ENCODE data around the gene ARMCX4.

DNA sequence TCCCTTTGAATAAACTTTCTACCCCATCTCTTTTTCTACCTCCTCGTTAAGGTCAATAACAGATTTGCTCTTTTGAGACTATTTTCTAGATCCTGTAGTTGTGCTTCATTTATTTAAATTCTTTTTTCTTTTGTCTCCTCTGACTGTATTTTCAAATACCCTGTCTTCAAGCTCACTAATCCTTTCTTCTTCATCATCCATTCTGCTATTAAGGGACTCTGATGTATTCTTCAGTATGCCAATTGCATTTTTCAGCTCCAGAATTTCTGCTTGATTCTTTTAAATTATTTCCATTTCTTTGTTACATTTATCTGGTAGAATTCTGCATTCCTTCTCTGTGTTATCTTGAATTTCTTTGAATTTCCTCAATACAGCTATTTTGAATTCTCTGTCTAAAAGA is 36.0 kb upstream of the ARMCX4 start:
- TF ChIP-seq, protein P1, sequence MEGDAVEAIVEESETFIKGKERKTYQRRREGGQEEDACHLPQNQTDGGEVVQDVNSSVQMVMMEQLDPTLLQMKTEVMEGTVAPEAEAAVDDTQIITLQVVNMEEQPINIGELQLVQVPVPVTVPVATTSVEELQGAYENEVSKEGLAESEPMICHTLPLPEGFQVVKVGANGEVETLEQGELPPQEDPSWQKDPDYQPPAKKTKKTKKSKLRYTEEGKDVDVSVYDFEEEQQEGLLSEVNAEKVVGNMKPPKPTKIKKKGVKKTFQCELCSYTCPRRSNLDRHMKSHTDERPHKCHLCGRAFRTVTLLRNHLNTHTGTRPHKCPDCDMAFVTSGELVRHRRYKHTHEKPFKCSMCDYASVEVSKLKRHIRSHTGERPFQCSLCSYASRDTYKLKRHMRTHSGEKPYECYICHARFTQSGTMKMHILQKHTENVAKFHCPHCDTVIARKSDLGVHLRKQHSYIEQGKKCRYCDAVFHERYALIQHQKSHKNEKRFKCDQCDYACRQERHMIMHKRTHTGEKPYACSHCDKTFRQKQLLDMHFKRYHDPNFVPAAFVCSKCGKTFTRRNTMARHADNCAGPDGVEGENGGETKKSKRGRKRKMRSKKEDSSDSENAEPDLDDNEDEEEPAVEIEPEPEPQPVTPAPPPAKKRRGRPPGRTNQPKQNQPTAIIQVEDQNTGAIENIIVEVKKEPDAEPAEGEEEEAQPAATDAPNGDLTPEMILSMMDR (IDR thresholded peaks at IDR 0.05): no peak
- no peak for TF ChIP-seq EP300 (IDR thresholded peaks at IDR 0.05)

All from stomach (tissue), 4 donors.